22Rv1 (cell line): ENCODE results near the gene RIT1.

Source experiments
- CTCF ChIP-seq: fragments of 450-650 bp; IDR thresholded peaks from 2 replicates; pipeline ENCODE4 v1.5.1; 2017; ENCODE audit warnings: mild to moderate bottlenecking
- ZFX ChIP-seq: fragments of 450-650 bp; IDR thresholded peaks from 2 replicates; pipeline ENCODE4 v1.6.1; 2017; ENCODE audit warnings: antibody characterized with exemption, borderline replicate concordance

GRCh38 chr1:155856257-155856974 lies 54.7 kb downstream of the RIT1 start:
- TF ChIP-seq CTCF (no peak), ZFX (no peak)
